Left ventricle myocardium inferior (tissue), 1 donor: ENCODE results near the gene TARDBP. TPM values are rescaled to one million over a fixed set of nuclear protein-coding genes. Genes with fewer than 3 reads are reported as not detected.
A peak's percentile ranks its signal among the peaks of the same experiment; 100 is the strongest.

Experiments
- DNase-seq: peaks from one replicate; pipeline ENCODE4 v3.0.0-alpha.2; 2020
- H3K27ac ChIP-seq: fragments of 200-600 bp; replicated peaks from 2 replicates; pipeline ENCODE4 v1.8.0; 2021
- H3K27me3 ChIP-seq: fragments of 200-600 bp; 2 replicates; pipeline ENCODE4 v1.8.0; 2021; ENCODE audit warnings: low read depth
- H3K36me3 ChIP-seq: fragments of 200-600 bp; 2 replicates; pipeline ENCODE4 v1.8.0; 2021
- H3K4me1 ChIP-seq: fragments of 200-600 bp; 2 replicates; pipeline ENCODE4 v1.8.0; 2021
- H3K4me3 ChIP-seq: fragments of 200-600 bp; 2 replicates; pipeline ENCODE4 v1.8.0; 2021; ENCODE audit warnings: mild to moderate bottlenecking, moderate library complexity
- H3K9me3 ChIP-seq: fragments of 200-600 bp; replicated peaks from 2 replicates; pipeline ENCODE4 v1.8.0; 2021
- intact Hi-C: fragments of 100-400 bp; cut with micrococcal nuclease; formaldehyde crosslinking; loops from one replicate; pipeline ENCODE4 v1.11.0; 2022
- long read RNA-seq: library from polyadenylated mRNA; unstranded; transcript quantifications from one replicate; pipeline ENCODE4 v2.0.0, GENCODE V29; 2021
- total RNA-seq: library from RNA; stranded (reverse); fragmentation: NEBNext Ultra II Directional; extraction: Animal tissue kit (Norgen Biotek cat#: 25700); gene quantifications from one replicate; pipeline ENCODE4 v1.2.1, GENCODE V29; 2021
- TF ChIP-seq, protein P1 (sequence below): fragments of 200-600 bp; IDR thresholded peaks from 2 replicates; pipeline ENCODE4 v1.8.0; 2021; ENCODE audit warnings: antibody characterized with exemption, mild to moderate bottlenecking, borderline replicate concordance
- donor health status: DM: no; HTN: yes; CAD: no; lungs with severe emphysema.

TARDBP gene
- total RNA-seq: 95.5 TPM
- long read RNA-seq, full-length matches to known transcripts: 130 of 140 reads
- long read RNA-seq, partial matches to known transcripts: 1 of 140 reads
- long read RNA-seq, other reads (novel, unspliced or antisense): 9 of 140 reads

DNA sequence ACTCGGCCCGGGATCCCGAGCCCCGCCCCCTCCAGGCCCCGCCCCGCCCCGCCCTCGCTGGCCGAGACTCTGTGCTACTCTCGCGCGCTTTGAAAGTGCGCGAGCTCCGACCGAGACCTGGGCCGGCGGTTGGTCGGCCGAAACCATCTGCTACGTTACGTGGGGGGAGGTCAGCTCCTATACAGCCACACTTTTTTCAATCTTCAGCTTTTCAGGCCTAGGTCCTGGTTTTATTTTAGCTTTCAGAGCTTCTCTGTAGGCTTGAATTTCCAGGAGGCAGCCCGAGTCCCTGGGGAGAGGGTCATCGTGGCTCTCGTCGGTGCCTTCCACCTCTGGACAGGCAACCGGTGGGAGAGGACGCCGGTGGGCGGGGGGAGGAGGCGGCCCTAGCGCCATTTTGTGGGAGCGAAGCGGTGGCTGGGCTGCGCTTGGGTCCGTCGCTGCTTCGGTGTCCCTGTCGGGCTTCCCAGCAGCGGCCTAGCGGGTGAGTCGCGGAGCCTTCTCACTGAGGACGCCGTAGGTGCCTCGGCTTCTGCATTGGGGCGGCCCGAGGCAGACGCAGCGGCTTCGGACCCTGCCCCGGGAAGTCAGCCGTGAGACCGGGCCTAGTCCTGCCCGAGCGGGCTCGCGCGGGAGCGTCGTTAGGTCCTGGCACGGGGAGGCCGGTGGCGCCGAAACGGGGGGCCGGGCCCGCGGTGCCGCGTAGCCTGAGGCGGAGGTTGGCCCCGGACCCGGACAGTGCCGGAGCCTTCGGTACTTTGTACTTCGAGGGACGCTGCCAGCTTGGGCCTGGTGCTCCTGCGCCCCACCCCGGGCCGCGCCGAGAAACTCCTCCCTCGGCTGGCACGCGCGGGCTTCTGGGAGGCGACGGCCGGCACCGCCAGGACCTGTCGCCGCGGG is at the start of gene TARDBP:
TSS of gene TARDBP (plus strand) at position 395 of the 900 bp plus-strand sequence. CDS start 1,074 bp downstream, outside the sequence.
- TF ChIP-seq, protein P1, sequence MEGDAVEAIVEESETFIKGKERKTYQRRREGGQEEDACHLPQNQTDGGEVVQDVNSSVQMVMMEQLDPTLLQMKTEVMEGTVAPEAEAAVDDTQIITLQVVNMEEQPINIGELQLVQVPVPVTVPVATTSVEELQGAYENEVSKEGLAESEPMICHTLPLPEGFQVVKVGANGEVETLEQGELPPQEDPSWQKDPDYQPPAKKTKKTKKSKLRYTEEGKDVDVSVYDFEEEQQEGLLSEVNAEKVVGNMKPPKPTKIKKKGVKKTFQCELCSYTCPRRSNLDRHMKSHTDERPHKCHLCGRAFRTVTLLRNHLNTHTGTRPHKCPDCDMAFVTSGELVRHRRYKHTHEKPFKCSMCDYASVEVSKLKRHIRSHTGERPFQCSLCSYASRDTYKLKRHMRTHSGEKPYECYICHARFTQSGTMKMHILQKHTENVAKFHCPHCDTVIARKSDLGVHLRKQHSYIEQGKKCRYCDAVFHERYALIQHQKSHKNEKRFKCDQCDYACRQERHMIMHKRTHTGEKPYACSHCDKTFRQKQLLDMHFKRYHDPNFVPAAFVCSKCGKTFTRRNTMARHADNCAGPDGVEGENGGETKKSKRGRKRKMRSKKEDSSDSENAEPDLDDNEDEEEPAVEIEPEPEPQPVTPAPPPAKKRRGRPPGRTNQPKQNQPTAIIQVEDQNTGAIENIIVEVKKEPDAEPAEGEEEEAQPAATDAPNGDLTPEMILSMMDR: no peak
- Histone ChIP-seq H3K27me3 (no peaks in the 10 kb centered on the region), H3K36me3 (peaks cover 40% of the 10 kb centered on the region), H3K4me3 (peak within 1 kb of the TSS; percentile 95), H3K27ac (peak within 1 kb of the TSS; percentile 94), H3K9me3 (no peaks in the 10 kb centered on the region), H3K4me1 (peaks cover 55% of the 10 kb centered on the region)
- intact Hi-C loops: no loop called here
- DNase-seq: peak; percentile 90

- intact Hi-C loops: no loop called here
- DNase-seq: peak; percentile 38
- Histone ChIP-seq H3K36me3 (no peaks in the 10 kb centered on the region), H3K4me1 (peaks cover 7% of the 10 kb centered on the region), H3K4me3 (no peak overlapping the region), H3K27ac (peak overlapping the region; percentile 30), H3K9me3 (no peaks in the 10 kb centered on the region), H3K27me3 (peaks cover 28% of the 10 kb centered on the region)
- TF ChIP-seq, protein P1: no peak
Observed at GRCh38 chr1:10965546-10966226, 46.8 kb upstream of the TARDBP start.

DNA sequence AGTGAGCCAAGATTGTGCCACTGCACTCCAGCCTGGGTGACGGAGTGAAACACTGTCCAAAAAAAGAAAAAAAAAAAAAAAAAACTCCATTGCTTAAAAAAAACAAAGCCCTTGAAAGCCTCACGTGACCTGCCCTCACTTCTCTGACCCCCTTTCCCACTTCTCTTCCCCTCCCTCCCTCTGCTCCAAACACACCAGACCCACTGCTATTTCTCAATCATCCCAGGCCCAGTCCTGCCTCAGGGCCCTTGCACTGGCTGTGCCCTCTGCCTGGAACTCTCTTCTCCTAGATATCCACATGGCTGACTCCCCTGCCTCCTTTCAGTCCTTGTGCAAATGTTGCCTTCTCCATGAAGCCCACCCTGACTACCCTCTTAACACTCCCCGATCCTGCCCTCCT is 45.4 kb upstream of the TARDBP start:
- DNase-seq: no peak
- H3K9me3 ChIP-seq: no peaks in the 10 kb centered on the region
- H3K4me1 ChIP-seq: no peaks in the 10 kb centered on the region
- H3K27ac ChIP-seq: no peak overlapping the region
- TF ChIP-seq, protein P1: no peak
- no peak overlapping the region for H3K4me3 ChIP-seq
- H3K36me3 ChIP-seq: no peaks in the 10 kb centered on the region
- peaks cover 16% of the 10 kb centered on the region for H3K27me3 ChIP-seq
- intact Hi-C loops: no loop called here

GRCh38 chr1:10968411-10968826 is 44.0 kb upstream of the TARDBP start:
- intact Hi-C loops: no loop called here
- TF ChIP-seq, protein P1: no peak
- no peak for DNase-seq
- no peak overlapping the region for H3K27ac ChIP-seq
- no peaks in the 10 kb centered on the region for H3K36me3 ChIP-seq
- H3K9me3 ChIP-seq: no peaks in the 10 kb centered on the region
- peak overlapping the region; percentile 20 for H3K4me3 ChIP-seq
- H3K4me1 ChIP-seq: no peaks in the 10 kb centered on the region
- peaks cover 8% of the 10 kb centered on the region for H3K27me3 ChIP-seq

DNA sequence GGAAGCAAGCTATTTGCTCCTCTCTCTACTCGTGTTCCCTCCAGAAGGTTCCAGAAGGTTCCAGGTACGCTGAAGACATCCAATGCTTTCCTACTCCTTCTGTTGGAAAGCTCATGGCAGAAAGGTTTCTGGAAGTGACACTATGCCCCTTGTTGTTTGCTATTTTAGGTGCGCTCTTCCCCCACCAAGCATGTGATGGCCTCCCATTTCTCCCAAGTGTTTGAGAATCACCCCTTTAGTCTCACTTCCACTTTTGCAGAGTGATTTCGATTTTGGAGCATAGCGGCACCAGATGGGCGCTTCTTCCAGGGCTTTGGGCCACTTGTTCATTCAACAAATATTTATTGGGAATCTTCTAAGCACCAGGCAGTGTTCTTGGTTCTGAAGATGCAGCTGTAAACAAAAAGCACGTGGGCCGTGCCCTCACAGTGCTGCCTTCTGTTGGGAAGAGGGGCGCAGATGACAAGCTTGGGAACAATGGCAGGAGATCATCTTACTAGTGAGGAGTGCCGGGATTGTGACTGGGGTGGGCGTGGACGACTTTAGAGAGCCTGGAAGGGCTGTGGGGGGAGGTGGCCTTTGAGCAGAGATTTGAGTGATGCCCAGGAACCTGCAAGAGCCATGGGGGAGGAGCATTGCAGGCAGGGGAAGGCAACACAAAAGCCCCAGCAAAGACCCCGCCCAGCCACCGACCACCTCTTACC is 43.0 kb upstream of the TARDBP start:
- TF ChIP-seq, protein P1: no peak
- H3K4me1 ChIP-seq: no peaks in the 10 kb centered on the region
- no peaks in the 10 kb centered on the region for H3K27me3 ChIP-seq
- no peaks in the 10 kb centered on the region for H3K9me3 ChIP-seq
- no peak for DNase-seq
- intact Hi-C loops: no loop called here
- no peak overlapping the region for H3K27ac ChIP-seq
- H3K36me3 ChIP-seq: no peaks in the 10 kb centered on the region
- H3K4me3 ChIP-seq: no peak overlapping the region
